SK-N-DZ (cell line): ENCODE results near the gene GRIK4.

ENCODE experiments used
- DNase-seq: peaks from one replicate; pipeline ENCODE4 v3.0.0-alpha.2; 2015; ENCODE audit warnings: low spot score

Gene GRIK4

DNA sequence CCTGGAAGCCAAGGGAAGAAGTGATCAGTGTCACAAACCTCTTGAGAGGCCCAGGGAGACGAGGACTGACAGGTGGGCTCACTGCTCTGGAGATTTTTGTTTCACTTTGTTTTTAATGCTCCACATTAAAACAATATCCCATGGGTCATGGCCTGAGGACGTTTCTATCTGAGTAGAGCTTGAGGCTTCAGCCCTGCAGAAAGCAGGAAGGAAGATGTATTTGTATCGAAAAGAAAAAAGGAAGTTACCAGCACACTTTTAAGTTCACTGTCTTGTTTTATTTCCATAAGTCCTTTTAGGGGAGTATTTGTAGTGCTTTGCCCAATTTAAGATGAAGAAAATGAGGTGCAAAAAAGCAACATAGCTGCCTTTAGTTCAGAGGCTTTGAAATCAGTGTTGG, 191.1 kb downstream of the GRIK4 start:
- no peak for DNase-seq

DNA sequence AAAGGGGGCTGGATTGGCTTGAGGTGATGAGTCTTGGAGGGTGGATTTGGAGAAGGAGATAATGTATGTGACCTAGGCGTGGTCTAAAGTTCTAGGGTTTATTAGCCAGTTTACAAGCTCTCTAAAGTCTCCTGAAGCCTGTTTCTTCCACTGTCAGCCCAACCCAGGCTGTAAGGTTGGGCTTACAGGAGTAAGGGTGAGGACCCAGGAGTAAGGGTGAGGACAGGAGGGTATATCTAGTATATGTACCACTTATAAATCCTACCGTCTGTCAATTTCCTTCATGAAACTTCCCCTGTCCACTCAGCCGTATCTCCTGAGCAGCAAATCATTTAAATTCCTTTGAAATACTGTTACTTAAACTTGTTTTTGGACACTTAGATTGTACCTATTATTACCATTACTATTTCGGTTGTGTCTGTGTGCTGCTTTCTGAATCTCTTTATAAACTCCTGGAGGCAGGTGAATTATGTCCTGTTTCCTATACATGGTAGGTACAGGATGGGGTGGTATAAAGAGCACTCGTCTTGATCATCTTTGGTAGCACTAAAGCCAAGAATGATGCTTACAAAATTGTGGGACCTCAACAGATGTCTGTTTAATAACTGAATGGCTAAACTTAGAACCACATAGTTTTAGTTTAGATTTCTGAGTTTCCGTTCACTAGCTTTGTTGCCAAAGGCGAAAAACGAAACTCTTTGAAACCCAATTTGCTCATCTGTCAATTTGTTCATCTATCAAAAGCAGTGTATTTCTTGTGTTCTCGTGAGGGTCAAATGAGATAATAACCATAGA, 192.0 kb downstream of the GRIK4 start:
- DNase-seq, result no peak

DNA sequence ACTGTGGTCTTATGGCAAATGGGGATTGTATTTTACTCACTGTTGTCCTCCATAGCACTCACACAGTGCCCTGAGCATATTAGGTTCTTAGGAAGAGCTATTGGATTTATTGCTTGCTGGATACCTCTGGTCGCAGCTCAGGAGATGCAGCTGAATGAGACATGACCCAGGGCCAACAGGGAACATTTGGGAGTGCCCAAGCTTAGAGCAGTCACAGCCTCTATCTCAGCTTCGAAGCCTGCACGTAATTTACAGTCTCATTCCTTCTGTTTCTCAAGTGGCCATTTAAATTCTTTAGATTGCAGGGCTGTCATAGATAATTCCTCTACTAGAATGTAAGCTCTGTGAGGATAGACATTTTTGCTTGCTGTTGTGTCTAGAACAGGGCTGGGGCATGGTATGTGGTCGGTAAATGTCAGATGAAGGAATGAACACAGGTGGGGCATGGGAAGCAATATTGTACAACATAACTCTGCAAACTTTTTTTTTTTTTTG, 192.8 kb downstream of the GRIK4 start:
- DNase-seq, result no peak

DNA sequence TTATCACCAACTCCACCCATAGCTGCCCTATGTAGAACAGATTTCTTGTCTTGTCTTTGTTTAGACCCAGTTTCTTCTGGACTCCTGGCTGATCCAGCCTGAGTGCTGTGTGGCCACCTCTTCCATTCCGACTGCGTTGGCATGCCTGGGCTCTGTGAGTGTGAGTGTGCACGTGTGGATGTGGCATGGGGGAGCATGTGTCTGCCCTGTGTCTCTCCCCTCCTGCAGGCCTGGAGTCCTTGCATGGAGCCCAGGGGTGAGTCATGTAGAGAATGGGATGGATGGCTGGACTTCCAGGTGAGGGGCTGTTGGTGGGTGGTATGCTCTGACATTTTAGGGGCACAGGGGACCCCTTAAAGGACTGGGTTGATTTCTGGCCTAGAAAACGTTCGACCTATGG, 194.7 kb downstream of the GRIK4 start:
- no peak for DNase-seq

DNA sequence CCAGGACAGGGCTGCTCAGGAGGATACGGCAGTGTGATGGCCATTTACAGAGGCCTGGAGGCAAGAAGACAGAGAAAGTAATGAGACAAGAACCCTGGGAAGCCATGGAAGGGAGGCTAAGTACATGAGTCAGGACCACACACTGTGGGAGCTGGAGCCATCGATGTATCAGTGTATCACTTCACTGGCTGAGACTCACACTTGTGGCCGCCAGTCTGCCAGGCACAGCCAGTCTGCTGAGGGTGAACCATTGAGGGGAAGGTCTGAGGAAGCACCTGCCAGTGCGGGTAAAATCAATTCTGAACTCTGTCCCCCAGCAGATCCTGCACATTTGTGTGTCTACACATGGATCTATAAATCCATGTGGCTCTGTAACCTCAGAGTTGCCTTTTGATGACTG, 195.6 kb downstream of the GRIK4 start:
- no peak for DNase-seq

DNA sequence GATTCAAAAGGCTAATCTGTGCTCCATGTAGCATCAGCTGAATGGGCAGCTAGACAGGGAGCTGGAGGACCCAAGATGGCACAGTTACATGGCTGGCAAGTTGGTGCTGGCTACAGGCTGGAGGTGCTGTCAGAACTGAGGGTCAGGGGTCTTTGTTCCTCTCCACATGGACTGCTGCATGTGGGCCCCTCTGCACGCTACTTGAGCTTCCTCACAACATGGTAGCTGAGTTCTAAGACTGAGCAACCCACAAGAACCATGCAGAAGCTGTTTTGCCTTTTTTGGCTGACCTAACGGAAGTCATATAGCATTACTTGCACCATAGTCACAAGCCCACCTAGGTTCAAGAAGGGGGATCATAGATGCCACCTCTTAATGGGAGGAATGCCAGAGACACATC, 196.1 kb downstream of the GRIK4 start:
- DNase-seq, result no peak

DNA sequence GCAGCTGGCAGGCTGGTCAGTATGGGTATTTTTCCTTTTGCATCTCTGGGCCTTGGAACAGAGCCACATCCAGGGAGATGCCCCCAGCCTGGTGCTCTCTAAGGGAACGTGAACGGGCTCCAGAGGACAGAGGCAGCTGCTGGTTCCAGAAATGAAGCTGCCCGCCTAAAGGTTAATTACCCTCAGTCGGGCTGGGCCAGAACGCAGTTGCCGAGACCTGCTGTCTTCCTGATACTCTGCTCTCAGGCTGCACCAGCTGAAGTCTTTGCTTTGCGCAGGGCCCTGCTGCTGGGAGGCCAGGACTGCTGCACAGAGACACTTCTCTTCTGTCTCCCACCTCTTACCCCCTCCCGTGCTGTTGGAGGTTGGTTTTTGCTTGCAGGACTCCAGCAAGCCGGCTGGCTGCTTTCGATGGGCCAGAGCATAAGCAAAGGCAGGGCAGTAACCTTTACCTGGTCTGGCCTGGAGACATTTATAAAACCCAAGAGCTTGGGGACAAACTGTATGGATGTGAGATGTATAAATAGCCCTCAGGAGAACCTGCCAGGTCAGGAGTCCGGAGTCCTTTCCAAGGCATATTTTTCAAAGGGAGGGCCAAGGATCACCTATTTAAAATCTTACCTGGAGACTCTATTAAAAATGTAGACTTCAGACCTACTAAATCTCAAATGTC, 197.1 kb downstream of the GRIK4 start:
- DNase-seq, result no peak

DNA sequence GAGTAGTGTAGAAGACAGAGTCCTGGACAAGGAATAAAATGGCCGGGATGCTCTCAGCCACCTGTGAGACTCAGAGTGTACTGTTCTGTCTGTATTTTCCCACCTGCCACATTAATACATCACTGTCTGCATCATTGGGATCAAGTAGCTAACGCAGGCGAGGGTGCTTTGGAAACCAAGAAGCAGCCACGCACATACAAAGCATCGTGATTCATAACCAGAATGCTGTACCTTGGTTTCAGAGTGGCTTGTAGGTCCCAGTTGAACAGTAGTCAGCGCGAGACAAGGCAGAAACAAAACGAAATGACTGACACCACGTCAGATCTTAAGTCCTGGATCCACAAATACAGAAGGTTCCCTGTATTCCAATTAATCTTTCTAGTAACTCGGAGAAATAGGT, 198.3 kb downstream of the GRIK4 start:
- no peak for DNase-seq

DNA sequence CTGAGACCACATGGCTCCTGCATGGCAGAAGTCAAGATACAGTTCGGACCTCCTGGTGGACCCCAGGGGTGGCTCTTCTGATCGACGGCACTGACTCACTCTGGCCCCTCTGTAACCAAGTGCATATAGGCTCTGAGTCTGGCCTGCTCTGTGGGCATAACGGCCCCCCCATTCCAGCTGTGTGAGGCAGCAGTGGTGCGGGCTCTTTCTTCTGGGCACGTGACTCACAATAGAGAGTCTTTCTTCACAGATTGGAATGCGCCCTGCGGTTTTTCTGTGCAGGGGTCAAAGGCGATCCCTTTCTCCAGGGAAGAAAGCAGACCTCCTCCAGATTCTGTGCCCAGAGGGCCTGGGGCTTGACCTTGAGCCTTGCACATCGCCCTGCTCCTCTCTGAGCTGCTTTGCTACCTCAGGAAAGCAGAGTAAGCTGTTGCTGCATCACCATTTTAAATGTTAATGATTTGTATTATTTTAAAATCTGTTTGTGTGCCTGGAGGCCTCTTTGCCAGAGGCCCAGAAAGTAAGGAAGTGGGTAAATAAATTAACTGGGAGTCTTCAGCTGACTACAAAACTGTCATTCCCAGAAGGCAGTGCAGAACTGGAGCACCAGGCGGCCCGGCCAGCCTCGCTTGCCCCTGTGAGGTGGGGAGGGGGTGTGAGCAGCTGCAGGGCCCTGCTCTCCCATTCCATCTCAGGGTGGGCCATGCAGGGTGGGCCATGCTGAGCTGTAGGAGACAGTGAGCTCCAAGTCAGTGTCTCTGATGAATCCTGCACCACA, 199.0 kb downstream of the GRIK4 start:
- no peak for DNase-seq

DNA sequence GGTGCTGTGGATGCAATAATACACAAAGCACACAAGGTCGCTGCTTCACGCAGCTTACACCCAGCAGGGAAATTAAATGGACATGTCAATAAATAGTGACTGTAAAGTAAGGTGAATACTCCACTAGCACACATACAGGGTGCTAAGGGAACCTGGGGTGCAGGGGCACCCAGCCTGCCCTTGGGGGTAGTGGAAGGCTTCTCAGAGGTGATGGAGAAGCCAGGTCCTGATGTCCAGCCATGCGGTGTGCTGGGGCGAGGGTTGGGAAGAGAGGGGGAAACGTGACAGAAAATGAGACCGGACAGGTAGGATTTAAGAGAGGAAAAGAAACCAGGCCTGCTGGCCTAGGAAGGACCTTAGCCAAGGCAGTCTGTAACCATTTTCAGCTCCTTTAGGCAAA, 200.5 kb downstream of the GRIK4 start:
- no peak for DNase-seq

DNA sequence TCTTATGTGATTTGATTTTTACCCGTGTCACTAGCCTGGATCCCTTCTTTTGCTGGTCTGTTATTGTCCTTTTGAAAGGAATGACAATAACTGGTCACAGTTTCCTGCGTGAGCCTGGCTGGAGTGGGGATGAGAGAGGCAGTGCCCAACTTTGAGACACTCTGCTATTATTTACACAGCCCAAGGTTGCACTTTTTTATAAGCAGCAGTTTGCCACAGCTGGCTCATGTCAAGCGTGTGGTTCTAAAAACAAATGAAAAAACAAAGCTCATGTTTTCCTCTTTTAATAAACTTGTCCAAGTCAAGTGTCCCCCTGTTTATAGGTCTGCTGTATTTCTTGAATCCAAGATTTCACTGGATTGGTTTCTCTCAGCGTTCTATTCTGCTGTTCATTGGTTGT, 201.3 kb downstream of the GRIK4 start:
- DNase-seq, result no peak

DNA sequence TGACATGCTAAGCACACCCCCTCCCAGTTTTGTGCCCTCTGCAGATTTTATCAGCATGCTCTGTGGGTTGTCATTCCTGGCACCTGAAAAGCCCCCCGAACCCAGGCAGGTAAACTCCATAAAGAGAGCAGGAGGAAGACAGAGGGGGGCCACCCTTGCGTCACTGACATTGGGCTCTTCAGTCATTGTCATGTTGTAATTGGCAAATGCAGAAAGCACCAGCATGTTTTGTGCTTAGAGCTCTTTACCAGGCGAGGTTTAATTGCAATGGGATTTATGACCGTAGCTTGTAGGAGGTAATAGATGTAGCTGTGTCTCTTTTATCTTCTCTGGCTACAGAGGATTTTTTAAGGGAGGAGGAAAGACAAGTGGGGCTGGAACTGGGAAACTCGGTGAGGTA, 201.7 kb downstream of the GRIK4 start:
- DNase-seq, result no peak

DNA sequence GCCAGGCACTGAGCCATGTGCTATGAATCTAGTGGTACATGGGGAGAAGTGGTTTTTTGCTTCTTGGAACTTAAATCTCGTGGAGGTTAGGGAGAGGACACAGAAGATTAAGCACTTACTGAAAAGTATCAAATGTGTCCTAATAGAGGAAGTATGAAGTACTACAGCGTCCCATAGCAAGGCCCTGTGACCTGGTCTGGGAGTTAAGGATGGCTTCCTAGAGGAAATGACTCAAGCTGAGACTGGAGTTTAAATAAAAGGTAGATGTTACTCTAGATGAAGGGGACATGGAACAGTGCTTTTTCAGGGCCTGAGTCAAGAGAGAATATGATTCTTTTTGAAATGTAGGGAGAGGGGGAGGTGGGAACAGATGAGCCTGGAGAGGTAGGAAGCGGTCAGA, 202.9 kb downstream of the GRIK4 start:
- no peak for DNase-seq

DNA sequence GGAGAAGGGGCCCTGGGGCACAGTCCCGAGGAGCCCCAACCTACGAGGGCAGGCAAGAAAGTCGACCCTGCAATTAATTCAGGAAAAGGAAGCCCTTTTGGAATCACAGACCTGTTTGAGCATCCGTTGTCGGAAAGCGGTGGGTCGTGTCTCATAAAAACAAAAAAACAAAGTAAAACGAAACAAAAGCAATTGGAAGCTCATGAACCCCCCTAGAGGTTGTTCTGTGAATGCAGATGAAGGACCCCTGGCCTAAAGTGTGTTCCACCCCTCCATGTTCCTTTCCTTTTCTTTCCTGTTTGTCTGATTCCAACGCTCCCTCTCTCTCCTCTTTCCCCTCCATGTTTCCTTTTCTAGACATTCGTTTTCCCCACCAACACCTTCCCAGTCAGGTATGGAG, 203.7 kb downstream of the GRIK4 start:
- no peak for DNase-seq

DNA sequence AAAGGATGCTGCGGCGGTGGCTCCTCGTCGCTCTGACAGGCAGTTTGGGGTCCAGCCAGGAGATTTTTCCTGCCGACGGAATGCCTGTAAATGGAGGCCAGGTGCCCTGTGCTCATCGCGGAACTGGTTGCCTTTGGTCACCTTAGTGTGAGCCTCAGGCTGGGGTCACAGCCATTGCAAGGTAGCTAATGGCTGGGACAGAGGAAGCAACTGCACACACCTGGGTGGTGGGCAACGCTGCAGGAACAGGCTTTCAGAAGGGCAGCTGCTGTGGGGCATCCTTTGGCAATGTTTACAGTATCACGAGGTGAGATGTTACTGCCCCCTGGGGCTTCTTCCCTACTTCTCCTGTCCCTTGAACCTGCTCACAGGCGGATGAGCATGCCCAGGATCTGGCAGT, 205.5 kb downstream of the GRIK4 start:
- DNase-seq, result no peak

DNA sequence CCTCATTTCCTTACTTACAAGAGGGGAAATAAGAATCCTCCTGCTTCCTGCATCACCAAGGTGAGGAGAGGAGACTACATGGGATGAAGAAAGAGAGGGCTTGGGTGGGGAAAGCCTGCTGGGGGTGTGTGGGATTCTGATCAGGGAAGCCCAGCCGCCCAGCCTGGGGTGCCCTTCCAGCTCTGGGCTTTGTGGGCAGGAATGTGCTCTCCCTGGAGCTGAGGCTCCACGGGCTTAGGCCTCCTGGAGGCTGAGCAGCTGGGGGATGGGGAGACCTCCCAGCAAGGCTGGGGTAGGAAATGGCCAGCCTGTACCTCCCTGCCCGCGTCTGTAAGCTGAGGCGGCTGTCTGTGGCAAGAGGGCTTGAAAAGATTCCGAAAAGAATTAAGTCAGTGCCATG, 206.1 kb downstream of the GRIK4 start:
- DNase-seq, result no peak

DNA sequence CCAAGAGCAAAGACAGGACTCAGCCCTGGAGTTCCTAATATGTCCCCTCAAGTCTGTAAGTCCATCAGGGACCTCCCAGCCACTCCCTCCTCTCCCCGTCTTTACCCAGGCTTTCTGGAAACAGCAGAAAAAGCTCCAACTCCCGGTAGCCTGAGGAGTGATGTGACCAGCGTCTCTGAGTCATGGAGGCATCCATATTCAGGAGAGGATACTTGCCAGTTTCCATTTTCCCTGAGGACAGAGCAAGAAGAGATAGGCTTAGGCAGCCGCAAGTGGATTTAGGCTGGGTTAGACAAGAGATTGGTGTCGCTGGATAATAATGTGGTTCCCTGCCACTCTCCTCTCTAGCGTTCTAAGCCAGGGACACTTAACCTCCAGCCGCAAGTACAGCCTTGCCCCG, 206.6 kb downstream of the GRIK4 start:
- no peak for DNase-seq

DNA sequence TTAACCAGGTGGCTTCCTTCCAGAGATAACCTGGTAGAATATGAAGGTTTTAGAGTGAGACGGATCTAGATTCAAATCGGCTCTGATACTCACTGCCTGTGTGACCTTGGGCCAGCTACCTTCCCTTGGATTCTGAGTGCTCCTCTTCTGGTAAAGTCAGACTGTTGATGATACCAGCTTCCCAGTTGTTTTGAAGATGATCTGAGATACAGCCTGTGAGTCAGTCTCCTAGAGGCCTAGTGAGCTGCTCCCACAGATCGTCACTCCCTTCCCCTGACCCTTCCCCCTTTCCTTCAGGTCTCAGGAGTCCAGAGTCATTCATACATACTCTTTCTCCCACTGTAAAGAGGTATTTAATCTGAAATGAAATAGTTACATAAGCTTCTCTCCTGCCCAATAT, 207.8 kb downstream of the GRIK4 start:
- no peak for DNase-seq

DNA sequence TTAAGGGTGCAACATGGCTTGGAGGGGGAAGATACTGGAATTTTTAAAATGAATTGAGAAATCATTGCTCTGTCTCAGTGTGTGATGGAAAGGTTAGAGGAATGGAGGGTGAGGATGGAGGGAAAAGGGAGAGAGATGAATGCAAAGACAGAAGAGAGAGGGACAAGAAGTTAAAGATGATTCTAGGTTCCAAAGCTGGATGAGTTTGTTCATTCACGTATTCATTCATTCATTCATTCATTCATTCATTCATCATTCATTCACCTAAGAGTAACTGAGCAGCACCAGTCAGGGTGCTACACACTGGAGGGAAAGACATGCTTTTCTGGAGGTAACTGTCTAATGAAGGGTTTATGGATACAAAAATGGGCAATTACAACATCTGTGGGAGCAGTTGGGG, 209.2 kb downstream of the GRIK4 start:
- no peak for DNase-seq

DNA sequence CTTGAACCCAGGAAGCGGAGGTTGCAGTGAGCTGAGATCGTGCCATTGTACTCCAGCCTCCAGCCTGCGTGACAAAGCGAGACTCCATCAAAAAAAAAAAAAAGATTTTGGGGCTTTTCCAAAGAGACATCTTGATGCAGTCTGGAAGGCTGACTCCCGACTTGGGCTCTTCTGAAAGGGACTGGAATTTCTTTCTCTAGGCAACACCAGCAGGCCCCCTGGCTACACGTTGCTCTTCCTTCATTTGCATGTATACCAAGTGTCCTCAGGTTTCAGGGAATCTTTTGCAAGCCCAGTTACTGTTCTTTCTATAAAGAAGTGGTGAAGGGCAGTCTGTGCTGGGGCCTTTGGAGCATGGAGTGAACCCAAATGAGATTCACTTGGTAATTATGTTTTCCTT, 211.0 kb downstream of the GRIK4 start:
- DNase-seq, result no peak

DNA sequence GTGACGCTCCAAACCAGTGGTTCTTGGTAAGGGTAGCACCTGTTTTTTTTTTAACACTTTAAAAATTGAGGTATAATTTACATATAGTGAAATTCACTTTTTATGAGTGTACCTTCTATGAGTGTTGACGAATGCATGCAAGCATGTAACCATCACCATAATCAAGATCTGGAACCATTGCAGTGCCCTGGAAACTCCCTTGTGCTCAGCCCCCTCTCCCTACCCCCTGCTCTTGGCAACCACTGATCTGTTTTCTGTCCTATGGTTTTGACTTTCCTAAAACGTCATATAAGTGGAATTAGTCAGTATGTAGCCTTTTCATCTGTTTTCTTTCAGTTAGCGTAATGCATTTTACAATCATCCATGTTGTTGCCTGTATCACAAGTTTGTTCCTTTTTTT, 212.2 kb downstream of the GRIK4 start:
- no peak for DNase-seq

DNA sequence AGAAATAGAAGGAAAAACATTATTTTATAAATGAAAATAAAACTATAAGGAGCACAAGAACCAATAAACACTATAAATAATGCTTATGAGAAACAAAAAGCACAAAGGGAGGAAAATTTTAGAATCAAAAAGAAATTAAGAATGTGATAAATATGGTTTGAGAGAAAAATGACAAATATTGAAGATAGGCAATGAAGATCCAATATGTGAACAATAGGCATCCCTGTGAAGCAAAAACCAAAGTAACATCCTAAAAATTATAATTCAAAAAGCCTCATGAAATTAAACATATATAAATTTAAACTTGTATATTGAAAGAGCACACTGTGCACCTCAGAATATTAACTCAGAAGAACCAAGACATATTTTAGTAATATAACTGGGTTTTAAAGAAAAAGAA, 216.2 kb downstream of the GRIK4 start:
- no peak for DNase-seq

DNA sequence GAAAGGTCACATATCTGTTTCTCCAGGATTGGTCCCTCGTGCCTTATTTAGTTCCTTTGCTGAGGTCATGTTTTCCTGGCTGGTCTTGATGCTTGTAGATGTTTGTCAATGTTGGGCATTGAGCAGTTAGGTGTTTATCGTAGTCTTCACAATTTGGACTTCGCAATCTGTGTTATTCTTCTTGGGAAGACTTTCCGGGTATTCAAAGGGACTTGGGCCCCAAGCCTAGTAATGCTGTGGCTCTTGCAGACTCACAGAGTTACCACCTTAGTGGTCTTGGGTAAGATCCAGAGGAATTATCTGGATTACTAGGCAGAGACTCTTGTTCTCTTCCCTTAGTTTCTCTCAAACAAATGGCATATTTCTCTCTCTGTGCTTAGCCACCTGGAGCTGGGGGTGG, 223.5 kb downstream of the GRIK4 start:
- DNase-seq, result no peak
